Stimulated activated CD4-positive, alpha-beta T cell treated with anti-CD3 and anti-CD28 coated beads, Interleukin-1b, Interleukin-23, amount 100 ng/mL, for 24 hours (primary cell): ENCODE data around the gene NFKBIE.

Experiments
- DNase-seq, 4 experiments: peaks; one replicate each; pipeline ENCODE4 v3.0.0-alpha.2; 2020; ENCODE audit warnings: low read depth in 4 of 4, low spot score in 1 of 4

NFKBIE gene

DNA sequence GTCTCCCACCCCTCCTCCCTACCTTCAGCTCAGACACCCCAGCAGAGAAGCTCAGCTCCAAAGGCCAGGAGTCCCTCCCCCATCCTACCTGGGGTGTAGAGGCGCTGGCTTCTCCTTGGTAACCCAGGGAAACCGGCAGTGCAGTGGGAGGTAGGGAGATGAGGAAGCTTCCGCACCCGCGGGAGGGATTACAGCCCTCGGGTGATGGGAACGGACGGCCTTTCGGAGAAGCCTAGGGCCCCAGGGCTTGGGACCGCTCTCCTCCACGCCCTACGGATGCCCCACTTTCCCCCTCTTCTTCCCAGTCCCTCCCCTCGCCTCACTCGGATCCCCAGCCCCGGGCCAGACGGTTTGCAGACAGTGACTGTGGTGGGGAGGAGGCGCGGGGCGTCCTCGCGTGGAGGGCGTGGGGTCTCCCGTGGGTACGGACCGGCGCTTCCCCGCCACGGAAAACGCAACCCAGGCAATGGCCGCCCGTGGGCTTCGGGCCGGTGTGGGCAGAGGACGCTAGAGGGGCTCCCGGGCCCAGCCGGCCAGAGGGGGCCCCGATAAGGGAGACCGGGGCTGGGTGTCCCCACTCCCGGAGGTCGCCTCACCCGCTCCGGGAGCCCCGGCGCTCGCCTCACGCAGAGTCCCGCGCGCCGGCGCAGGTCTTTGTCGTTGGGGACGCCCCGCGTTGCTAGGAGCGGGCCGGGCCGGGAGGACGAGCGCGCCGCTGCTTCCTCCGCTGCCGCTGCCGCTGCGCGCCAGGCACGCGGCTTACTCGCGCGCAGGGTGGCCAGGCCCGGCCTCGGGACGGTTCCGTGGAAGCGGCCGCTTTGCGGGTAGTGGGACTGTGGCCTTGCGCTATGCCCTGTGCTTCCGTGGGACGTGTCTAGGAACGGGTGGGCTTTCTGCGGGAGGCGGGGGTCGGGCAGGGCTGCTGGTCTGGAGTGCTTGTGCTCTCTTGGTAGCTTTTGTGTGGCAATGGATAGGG is 32.0 kb upstream of the NFKBIE start:
- peak; percentile 25 to 57 (median 42) for DNase-seq

DNA sequence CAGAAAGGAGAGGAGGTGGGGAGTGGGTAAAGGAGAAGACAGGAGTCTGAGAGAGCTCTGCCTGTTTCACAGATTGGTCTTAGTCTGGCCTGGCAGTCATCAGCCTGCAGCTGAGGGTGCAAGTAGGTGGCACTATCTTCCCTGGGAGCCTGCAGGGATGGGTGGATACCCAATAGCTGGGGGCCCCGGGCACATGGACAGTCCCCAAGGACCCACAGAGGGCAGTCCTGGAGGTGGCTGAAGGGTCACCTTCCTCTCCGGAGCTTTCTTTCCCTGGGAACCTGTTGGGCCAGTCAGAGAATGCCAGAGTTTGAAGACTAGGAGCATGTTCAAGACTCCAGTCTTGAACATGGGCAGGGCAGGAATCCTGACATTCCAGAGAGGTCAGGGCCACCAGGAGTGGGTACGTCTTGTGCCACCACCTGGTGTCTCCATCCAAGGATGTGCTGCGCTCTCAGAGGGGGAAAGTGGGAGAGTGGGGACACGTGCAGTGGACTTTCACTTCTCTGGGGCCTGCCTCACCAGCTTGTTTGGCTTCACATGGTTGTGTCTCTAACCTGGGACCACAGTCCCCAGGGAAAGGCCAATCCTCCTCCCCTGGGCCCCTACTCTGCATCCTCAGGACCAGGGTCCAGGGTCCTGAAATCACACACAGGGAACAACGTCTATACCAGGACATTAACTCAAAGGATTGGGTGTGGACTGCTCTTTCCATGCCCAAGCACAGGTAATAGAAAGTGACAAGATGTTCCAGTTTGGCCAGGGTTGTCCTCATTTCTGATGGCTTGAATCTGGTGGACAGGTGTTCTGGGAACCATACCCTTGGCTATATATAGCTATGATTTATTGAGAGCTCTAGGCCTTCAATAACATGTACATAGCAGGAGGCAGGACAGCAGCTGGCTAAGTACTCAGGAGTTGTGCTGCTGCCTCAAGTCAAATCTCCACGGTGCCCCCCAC is 29.8 kb upstream of the NFKBIE start:
- DNase-seq = no peak

DNA sequence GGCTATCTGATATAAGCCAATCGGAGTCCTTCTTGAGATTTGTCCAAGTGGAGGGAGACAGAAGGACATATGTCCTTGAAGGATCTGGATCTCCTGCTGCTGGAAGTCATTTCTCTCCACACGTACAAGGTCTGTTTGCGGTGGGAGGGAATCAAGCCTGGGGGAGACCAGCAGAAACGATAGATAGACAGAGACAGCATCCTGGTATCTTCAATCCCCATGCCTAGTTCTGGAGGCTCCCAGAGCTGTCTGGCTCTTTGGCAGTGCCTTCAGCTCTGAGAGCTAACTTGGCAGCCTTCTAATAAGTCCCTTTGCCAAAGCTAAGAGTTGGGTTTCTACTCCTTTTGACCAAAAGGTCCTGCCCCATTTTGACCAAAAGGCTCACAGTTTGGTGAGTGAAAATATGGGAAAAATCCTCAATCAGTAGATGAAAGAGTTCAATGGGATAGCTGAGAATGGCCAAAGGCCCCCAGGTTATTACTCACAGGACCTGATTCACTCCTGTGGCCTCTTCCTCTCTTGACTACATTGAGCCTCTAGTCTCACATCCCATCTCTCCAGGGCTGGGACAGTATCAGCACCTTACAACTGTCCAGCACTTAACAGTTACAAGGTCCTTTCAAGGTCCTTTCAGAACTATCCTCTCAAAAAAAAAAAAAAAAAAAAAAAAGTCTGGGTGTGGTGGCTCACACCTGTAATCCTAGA is 27.5 kb upstream of the NFKBIE start:
- DNase-seq = no peak

DNA sequence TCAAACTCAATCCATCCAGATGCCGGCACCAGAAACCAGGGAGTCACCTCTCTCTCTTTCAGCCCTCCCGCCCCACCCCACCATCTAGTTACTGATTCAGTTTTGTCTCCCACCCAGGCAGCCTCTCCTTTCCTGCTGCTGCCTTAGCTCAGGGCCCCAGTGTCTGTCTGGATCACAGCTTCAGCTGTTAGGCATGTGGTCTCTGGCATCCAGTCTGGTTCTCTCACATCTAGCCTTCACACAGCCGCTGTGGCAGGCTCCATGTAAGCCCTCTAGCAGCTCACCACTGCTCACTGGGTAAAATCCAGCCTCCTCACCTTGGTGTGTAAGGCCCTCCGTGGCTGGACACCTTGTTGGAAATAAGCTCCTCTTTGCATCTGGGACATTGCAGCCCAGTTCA is 26.5 kb upstream of the NFKBIE start:
- no peak for DNase-seq

DNA sequence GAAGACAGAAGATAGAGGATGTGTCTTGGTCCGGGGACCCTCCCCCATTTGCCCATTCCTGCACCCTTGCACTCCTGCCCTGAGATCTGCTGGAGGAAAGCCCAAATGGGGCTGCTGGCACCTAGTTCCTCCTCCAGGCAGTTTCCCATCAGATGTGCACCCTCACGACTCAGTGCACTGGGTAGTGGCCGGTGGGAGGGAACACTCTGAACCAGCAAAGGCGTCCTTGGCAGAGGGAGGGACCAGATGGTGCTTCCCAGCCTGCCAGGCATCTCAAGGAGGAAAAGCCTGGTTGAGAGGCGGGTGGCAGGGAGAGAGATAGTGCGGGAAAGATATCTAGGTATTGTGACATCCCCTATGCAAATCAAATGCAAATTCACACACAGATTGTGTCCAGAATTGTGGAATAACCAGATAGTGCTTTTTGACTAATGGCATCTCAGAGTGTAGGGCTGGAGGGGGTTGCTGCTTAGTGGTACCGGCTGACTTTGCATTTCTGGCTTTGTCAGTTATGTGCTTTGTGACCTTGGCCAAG is 24.4 kb upstream of the NFKBIE start:
- no peak for DNase-seq

DNA sequence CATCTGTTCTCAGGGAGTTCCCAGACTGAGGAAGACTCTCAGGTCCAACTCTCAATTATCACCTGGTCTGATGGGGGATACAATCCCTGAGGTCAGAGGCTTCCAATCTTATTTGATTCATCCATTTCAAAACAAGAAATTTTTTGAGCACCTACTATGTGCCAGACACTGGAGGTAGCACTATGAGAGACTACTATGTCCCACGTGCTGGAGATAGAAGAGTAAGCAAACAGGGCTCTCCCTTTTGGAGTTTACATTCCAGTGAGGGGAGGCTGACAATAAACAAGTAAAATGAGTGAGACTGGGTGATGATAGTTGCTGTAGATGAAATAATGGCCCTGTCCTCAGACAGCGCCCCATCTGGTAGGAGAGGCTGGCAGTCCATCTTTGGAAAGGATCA is 21.4 kb upstream of the NFKBIE start:
- DNase-seq = no peak

DNA sequence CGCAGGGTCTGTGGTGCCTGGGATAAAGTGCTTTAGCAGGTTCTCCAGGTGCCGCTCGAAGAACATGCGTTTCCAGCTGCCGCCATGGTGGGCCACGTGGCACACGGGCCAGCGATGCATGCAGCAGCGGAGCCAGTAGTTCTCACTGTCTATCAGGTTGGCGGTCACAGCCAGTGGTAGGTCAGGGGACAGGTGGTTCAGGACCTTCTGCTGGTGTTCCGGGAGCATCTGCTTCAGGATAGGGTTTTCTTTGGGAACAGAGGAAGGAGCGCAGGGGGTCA is 20.9 kb upstream of the NFKBIE start:
- DNase-seq = no peak

GRCh38 chr6:44285552-44286284 is 20.4 kb upstream of the NFKBIE start:
- DNase-seq = no peak

DNA sequence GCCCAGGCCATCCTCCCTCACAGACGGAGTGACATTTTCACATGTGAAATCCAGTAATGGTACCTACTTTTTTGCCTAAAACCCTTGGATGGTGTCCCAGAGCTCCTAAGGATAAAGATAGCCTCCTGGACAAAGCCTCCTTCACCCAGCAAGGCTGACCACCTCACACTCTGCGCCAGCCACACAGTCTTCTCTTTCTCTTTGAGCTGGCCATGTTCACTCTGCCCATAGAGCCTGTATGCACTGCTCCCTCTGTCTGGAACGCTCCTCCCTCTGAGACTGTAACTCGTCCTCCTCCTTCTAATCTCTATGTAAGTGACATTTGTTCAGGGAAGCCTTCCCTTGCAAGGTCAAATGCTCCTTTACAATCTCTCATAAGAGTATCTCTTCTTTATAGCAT is 19.5 kb upstream of the NFKBIE start:
- no peak for DNase-seq

DNA sequence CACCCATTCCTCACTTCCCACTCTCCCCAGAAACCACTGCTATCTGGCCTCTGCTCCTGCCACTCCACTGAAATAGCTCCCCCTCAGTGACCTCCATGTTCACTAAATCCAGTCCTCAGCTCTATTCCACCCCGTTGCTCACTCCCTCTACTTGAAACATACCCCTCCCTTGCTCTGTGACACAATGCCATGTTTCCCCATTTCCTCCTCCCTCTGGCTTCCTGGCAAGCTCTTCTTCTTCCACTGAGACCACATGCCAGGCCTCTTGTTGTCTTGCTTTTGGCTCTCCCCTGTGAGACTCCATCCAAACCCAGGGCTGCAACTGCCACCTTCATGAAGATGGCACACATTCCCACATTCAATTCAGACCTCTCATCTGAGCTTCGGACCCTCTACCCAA is 18.8 kb upstream of the NFKBIE start:
- DNase-seq = no peak

GRCh38 chr6:44278774-44279697 is 13.7 kb upstream of the NFKBIE start:
- DNase-seq = no peak

- no peak for DNase-seq
These were observed 13.0 kb upstream of the NFKBIE start for GRCh38 chr6:44278315-44278714.

GRCh38 chr6:44277763-44278162 is 12.4 kb upstream of the NFKBIE start:
- no peak for DNase-seq

DNA sequence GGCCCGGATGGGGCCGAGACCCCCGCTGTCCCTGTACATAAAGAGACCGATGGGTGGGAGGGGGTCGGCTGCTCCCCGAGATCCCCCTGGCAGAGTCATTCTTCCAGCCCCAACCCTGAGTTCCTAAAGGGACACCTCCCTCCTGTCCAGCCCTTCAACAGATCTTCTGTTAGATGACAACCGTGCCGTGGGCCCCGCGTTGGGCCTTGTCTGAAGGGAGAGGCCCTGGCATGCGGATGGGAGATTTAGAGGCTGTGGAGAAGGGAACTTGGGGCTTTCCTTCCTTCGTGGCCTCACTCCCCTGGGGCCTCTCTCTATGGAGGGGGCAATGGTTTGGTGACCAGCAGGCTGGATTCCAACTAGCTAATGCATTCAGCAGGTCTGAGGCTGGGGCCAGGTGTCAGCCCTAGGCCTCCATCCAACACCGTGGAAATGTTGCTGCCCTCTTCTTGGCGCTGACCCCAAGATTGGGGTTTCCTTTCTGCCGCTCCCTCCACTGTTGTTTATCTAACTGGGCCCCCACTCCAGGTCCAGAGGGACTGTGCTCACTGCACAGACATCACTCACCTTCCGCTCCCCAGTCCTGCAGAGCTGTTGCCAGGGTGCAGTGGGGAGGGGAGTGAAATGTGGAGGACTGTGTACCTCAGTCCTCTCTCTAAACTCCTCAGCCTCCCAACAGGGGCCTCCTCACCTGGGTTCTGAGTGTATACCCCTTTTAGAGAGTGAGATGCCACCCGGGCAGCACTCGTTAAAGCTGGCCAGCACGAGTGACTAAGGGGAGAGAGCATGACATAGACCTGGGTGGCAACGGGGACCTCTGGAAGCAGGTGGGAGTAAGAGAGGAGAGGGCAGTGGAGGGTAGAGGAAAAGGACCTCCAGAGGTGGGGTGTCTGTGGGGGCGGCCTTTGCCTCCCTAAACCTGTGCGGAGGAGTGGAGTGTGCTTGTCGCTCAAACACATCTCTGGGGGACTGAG is 11.6 kb upstream of the NFKBIE start:
- DNase-seq = no peak

GRCh38 chr6:44275749-44276648 is 10.6 kb upstream of the NFKBIE start:
- no peak for DNase-seq

- no peak for DNase-seq
These were observed 10.0 kb upstream of the NFKBIE start for GRCh38 chr6:44275271-44275748.

DNA sequence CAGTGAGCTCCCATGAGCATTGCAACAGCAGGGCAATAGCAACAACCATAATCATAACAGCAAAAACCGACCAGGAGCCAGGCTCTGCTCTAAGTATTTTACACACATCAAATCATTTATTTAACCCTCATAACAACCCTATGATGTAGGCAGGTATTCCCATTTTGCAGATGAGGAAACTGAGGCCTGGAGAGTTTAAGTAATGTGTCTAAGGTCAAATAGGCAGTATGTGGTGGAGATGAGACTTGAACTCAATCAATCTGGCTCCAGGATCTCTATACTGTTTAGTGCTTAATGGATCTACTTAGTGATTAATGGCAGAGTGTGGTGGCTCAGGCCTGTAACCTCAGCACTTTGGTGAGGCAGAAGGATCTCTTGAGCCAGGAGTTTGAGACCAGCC is 8.3 kb upstream of the NFKBIE start:
- no peak for DNase-seq
